SK-N-SH treated with all-trans-retinoic acid at 6 μM for 48 hours (cell line): ENCODE results near the gene ADAM33.

Source experiments
- ARNTL ChIP-seq: fragments of 450-650 bp; formaldehyde crosslinking; IDR thresholded peaks from 2 replicates; pipeline ENCODE4 v1.5.0; 2020; ENCODE audit warnings: low read depth, mild to moderate bottlenecking, moderate library complexity, borderline replicate concordance
- CREB5 ChIP-seq: fragments of 250-450 bp; sonication (Bioruptor Pico); IDR thresholded peaks from 2 replicates; pipeline ENCODE4 v1.5.1; 2020; ENCODE audit warnings: low read depth, mild to moderate bottlenecking, moderate library complexity
- PPARA ChIP-seq: fragments of 250-450 bp; sonication (Bioruptor Pico); IDR thresholded peaks from 2 replicates; pipeline ENCODE4 v1.5.0; 2020; ENCODE audit warnings: mild to moderate bottlenecking, borderline replicate concordance
- RARB ChIP-seq: fragments of 250-450 bp; sonication (Bioruptor Pico); IDR thresholded peaks from 2 replicates; pipeline ENCODE4 v1.8.0; 2021; ENCODE audit warnings: mild to moderate bottlenecking, moderate library complexity
- TCF4 ChIP-seq: fragments of 250-450 bp; sonication (Bioruptor Pico); IDR thresholded peaks from 2 replicates; pipeline ENCODE4 v1.8.0; 2021; ENCODE audit warnings: mild to moderate bottlenecking, moderate library complexity, borderline replicate concordance
- TSHZ2 ChIP-seq: fragments of 250-450 bp; sonication (Bioruptor Pico); IDR thresholded peaks from 2 replicates; pipeline ENCODE4 v1.5.0; 2020; ENCODE audit warnings: mild to moderate bottlenecking, moderate library complexity
- ZC3H10 ChIP-seq: fragments of 250-450 bp; sonication (Bioruptor Pico); IDR thresholded peaks from 2 replicates; pipeline ENCODE4 v1.5.1; 2021; ENCODE audit warnings: mild to moderate bottlenecking, moderate library complexity
- ZNF565 ChIP-seq: fragments of 450-650 bp; formaldehyde crosslinking; conservative IDR thresholded peaks from 2 replicates; pipeline ENCODE4 v1.5.0; 2020; ENCODE audit warnings: low read depth, mild to moderate bottlenecking, moderate library complexity
- ZNF70 ChIP-seq: fragments of 450-650 bp; formaldehyde crosslinking; IDR thresholded peaks from 2 replicates; pipeline ENCODE4 v1.5.0; 2020; ENCODE audit warnings: mild to moderate bottlenecking, moderate library complexity
- TF ChIP-seq, protein P1 (sequence below): fragments of 250-450 bp; sonication (Bioruptor Pico); IDR thresholded peaks from 2 replicates; pipeline ENCODE4 v1.8.0; 2020; ENCODE audit warnings: mild to moderate bottlenecking, moderate library complexity, borderline replicate concordance

DNA sequence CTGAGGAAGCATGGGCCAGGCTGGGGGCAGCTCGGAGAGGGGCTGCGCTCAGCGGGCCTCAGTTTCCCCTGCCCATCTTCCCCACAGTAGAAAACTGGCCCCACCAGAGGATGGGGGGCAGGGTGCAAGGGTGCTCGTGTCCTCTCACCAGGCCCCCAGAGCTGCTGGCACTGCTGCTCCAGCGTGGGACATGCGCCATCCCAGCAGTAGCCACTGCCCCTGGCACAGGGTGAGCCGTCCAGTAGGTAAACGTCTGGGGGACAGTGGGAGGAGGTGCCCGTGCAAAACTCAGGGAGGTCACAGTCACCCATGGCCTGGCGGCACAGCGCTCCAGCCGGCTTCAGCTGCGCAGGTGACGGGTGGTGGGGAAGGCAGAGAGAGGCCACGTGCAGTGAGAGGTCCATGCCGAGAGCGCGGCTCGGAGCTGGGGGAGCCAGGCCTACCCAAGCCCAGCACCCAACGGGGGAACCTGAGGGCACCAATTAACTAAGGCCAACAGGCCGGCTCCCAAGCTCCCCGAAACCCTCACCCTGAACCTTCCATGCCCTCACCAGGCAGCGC lies 9.7 kb downstream of the ADAM33 start:
- TF ChIP-seq ARNTL: no peak
- no peak for TF ChIP-seq TCF4 (CRISPR knock-in tag)
- TF ChIP-seq ZNF70: no peak
- TF ChIP-seq TSHZ2 (CRISPR knock-in tag): no peak
- TF ChIP-seq, protein P1, sequence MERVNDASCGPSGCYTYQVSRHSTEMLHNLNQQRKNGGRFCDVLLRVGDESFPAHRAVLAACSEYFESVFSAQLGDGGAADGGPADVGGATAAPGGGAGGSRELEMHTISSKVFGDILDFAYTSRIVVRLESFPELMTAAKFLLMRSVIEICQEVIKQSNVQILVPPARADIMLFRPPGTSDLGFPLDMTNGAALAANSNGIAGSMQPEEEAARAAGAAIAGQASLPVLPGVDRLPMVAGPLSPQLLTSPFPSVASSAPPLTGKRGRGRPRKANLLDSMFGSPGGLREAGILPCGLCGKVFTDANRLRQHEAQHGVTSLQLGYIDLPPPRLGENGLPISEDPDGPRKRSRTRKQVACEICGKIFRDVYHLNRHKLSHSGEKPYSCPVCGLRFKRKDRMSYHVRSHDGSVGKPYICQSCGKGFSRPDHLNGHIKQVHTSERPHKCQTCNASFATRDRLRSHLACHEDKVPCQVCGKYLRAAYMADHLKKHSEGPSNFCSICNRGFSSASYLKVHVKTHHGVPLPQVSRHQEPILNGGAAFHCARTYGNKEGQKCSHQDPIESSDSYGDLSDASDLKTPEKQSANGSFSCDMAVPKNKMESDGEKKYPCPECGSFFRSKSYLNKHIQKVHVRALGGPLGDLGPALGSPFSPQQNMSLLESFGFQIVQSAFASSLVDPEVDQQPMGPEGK: no peak
- TF ChIP-seq CREB5 (CRISPR knock-in tag): no peak
- no peak for TF ChIP-seq RARB (CRISPR knock-in tag)
- no peak for TF ChIP-seq ZNF565 (CRISPR knock-in tag)
- TF ChIP-seq ZC3H10 (CRISPR knock-in tag): no peak
- TF ChIP-seq PPARA (CRISPR knock-in tag): no peak
